Sciatic nerve (tissue), 2 donors: ENCODE data around the gene NUP214. TPM values are rescaled to one million over a fixed set of nuclear protein-coding genes. Genes with fewer than 3 reads are reported as not detected.
"Not testable (repeated sequence)": the region's sequence is repeated elsewhere in the genome, so short reads cannot be mapped to it uniquely, and the experiment has no call there.

Experiments
- ATAC-seq: fragments of 200-7000 bp; cut with Tn5 transposase; one replicate; pipeline ENCODE4 v1.9.1; 2020; ENCODE audit warnings: mild to moderate bottlenecking, moderate library complexity
- DNase-seq: peaks from one replicate; pipeline ENCODE4 v3.0.0-alpha.2; 2020; ENCODE audit warnings: low spot score
- intact Hi-C: fragments of 100-400 bp; cut with DNase I; formaldehyde crosslinking; loops from one replicate; pipeline ENCODE4 v1.14.2; 2022
- total RNA-seq: library from RNA; stranded (reverse); fragmentation: NEBNext Ultra II Directional; extraction: Animal tissue kit (Norgen Biotek cat#: 25700); gene quantifications from one replicate; pipeline ENCODE4 v1.2.1, GENCODE V29; 2021
- donor health status: DM: no; HTN: no; CAD: no.
- donor health status: DM: no; HTN: no; CAD: no.

Gene NUP214
- total RNA-seq, 1 donor from 2014 or later: 73.7 TPM

GRCh38 chr9:131095666-131096268 lies 29.6 kb upstream of the NUP214 start:
- no peak for DNase-seq
- ATAC-seq: no peak
- intact Hi-C loops: no loop called here

- peak; percentile 33 for ATAC-seq
Observed at GRCh38 chr9:131096269-131097125, 28.9 kb upstream of the NUP214 start, which contains the start of gene AIF1L. Gene AIF1L (plus strand): TSS chr9:131096531. CDS start chr9:131096630, 99 bp downstream.

GRCh38 chr9:131097126-131097947 lies 28.0 kb upstream of the NUP214 start:
- no peak for ATAC-seq
- no peak for DNase-seq
- intact Hi-C loops: no loop called here

More at GRCh38 chr9:131096269-131097125, 28.9 kb upstream of the NUP214 start, which contains the start of gene AIF1L:
- DNase-seq: peak; percentile 73
- intact Hi-C loops: no loop called here

GRCh38 chr9:131097948-131098278 lies 27.5 kb upstream of the NUP214 start:
- DNase-seq: no peak
- intact Hi-C loops: no loop called here
- peak; percentile 44 for ATAC-seq

- ATAC-seq (no peak), DNase-seq (no peak)
- intact Hi-C loops: no loop called here
Observed at GRCh38 chr9:131098391-131099101, 26.8 kb upstream of the NUP214 start.

GRCh38 chr9:131099102-131099606 lies 26.2 kb upstream of the NUP214 start:
- intact Hi-C loops: no loop called here
- ATAC-seq (no peak), DNase-seq (no peak)

GRCh38 chr9:131099845-131100244 lies 25.5 kb upstream of the NUP214 start:
- not testable (repeated sequence) for DNase-seq

GRCh38 chr9:131100445-131100844 lies 24.9 kb upstream of the NUP214 start:
- ATAC-seq (peak; percentile 42), DNase-seq (no peak)
- intact Hi-C loops: no loop called here

More at GRCh38 chr9:131099845-131100244, 25.5 kb upstream of the NUP214 start:
- intact Hi-C loops, ATAC-seq: not testable (repeated sequence)

GRCh38 chr9:131101207-131101964 lies 24.0 kb upstream of the NUP214 start:
- no peak for DNase-seq
- ATAC-seq: no peak
- intact Hi-C loops: no loop called here

- DNase-seq (no peak), ATAC-seq (no peak)
- intact Hi-C loops: no loop called here
Observed at GRCh38 chr9:131103024-131103423, 22.4 kb upstream of the NUP214 start.

GRCh38 chr9:131103535-131103934 lies 21.9 kb upstream of the NUP214 start:
- ATAC-seq (no peak), DNase-seq (no peak)
- intact Hi-C loops: no loop called here

GRCh38 chr9:131104016-131104740 lies 21.2 kb upstream of the NUP214 start:
- no peak for ATAC-seq
- DNase-seq: no peak
- intact Hi-C loops: no loop called here

- no peak for ATAC-seq
- no peak for DNase-seq
- intact Hi-C loops: no loop called here
Observed at GRCh38 chr9:131105952-131106351, 19.4 kb upstream of the NUP214 start.

GRCh38 chr9:131107760-131108159 lies 17.6 kb upstream of the NUP214 start:
- intact Hi-C loops: no loop called here
- peak; percentile 59 for ATAC-seq
- peak; percentile 73 for DNase-seq

GRCh38 chr9:131111186-131111853 lies 14.1 kb upstream of the NUP214 start:
- intact Hi-C loops: no loop called here
- DNase-seq (no peak), ATAC-seq (no peak)

GRCh38 chr9:131111854-131112311 lies 13.5 kb upstream of the NUP214 start:
- ATAC-seq: peak; percentile 77
- intact Hi-C loops: no loop called here
- peak; percentile 74 for DNase-seq
